NCI-H2227 (cell line): Measurements from ENCODE around the gene AHRR.
"Not testable (repeated sequence)": the region's sequence is repeated elsewhere in the genome, so short reads cannot be mapped to it uniquely, and the experiment has no call there.

ENCODE experiments used
- DNase-seq: peaks from one replicate; lab custom pipeline; 2025; ENCODE audit not compliant: unreplicated experiment; lab: John Stamatoyannopoulos, UW

The AHRR gene

GRCh38 chr5:362978-363765 is 41.7 kb downstream of the AHRR start:
- no peak for DNase-seq

- DNase-seq, result no peak
These were observed 43.0 kb downstream of the AHRR start for GRCh38 chr5:364497-364896.

- DNase-seq, result no peak
These were observed 45.2 kb downstream of the AHRR start for GRCh38 chr5:366541-367357.

- DNase-seq, result no peak
These were observed 46.0 kb downstream of the AHRR start for GRCh38 chr5:367358-368130.

- no peak for DNase-seq
These were observed 46.9 kb downstream of the AHRR start for GRCh38 chr5:368183-369084.

GRCh38 chr5:369151-369868 is 47.8 kb downstream of the AHRR start:
- no peak for DNase-seq

- not testable (repeated sequence) for DNase-seq
These were observed 48.3 kb downstream of the AHRR start for GRCh38 chr5:369869-370236.

- no peak for DNase-seq
These were observed 48.9 kb downstream of the AHRR start for GRCh38 chr5:370311-370958.

GRCh38 chr5:370959-371810 is 49.7 kb downstream of the AHRR start:
- DNase-seq, result no peak

- DNase-seq, result no peak
These were observed 50.5 kb downstream of the AHRR start for GRCh38 chr5:371811-372555.

GRCh38 chr5:372556-372995 is 51.1 kb downstream of the AHRR start:
- DNase-seq, result no peak

GRCh38 chr5:372996-373709 is 51.6 kb downstream of the AHRR start:
- peak; percentile 67 for DNase-seq

- peak; percentile 86 for DNase-seq
These were observed 52.4 kb downstream of the AHRR start for GRCh38 chr5:373710-374602.

- no peak for DNase-seq
These were observed 53.3 kb downstream of the AHRR start for GRCh38 chr5:374631-375335.

- DNase-seq, result no peak
These were observed 53.9 kb downstream of the AHRR start for GRCh38 chr5:375336-375920.
